GF-D8 (cell line): ENCODE data around the gene ACTR1A.

Source experiments
- DNase-seq: peaks from one replicate; lab custom pipeline; 2025; lab: John Stamatoyannopoulos, UW

Gene ACTR1A

GRCh38 chr10:102453502-102453901, 49.0 kb downstream of the ACTR1A start:
- no peak for DNase-seq

GRCh38 chr10:102452672-102453340, 49.7 kb downstream of the ACTR1A start:
- peak; percentile 69 for DNase-seq

- DNase-seq, result no peak
Observed at GRCh38 chr10:102451105-102451969, 51.2 kb downstream of the ACTR1A start, which contains the start of gene C10orf95. TSS of gene C10orf95 (minus strand) at chr10:102451543. CDS start at chr10:102451093, 450 bp downstream.

GRCh38 chr10:102450374-102451104, 52.0 kb downstream of the ACTR1A start:
- peak; percentile 78 for DNase-seq

- DNase-seq, result no peak
Observed at GRCh38 chr10:102450124-102450373, 52.5 kb downstream of the ACTR1A start.

GRCh38 chr10:102449321-102450123, 53.0 kb downstream of the ACTR1A start:
- peak; percentile 35 for DNase-seq

GRCh38 chr10:102444851-102445250, 57.7 kb downstream of the ACTR1A start:
- no peak for DNase-seq

- DNase-seq, result no peak
Observed at GRCh38 chr10:102438374-102438773, 64.1 kb downstream of the ACTR1A start.

GRCh38 chr10:102437515-102437914, 65.0 kb downstream of the ACTR1A start:
- DNase-seq, result no peak

- DNase-seq, result no peak
Observed at GRCh38 chr10:102436312-102436711, 66.2 kb downstream of the ACTR1A start.

- peak; percentile 81 for DNase-seq
Observed at GRCh38 chr10:102435529-102436233, 66.8 kb downstream of the ACTR1A start.

- DNase-seq, result no peak
Observed at GRCh38 chr10:102435133-102435497, 67.4 kb downstream of the ACTR1A start.

GRCh38 chr10:102434394-102435132, 67.9 kb downstream of the ACTR1A start:
- DNase-seq, result peak; percentile 58

- peak; percentile 28 for DNase-seq
Observed at GRCh38 chr10:102433619-102434046, 68.9 kb downstream of the ACTR1A start.

- peak; percentile 95 for DNase-seq
Observed at GRCh38 chr10:102432162-102432950, 70.2 kb downstream of the ACTR1A start, which contains the start of gene CUEDC2. TSS of gene CUEDC2 (minus strand) at chr10:102432574. CDS start at chr10:102425188, 7,386 bp downstream.

GRCh38 chr10:102431452-102432124, 70.9 kb downstream of the ACTR1A start:
- no peak for DNase-seq

- DNase-seq, result no peak
Observed at GRCh38 chr10:102429468-102429867, 73.0 kb downstream of the ACTR1A start.
